ENCODE results near the gene ATP11C. TPM values are rescaled to one million over a fixed set of nuclear protein-coding genes. Genes with fewer than 3 reads are reported as not detected.

Gene ATP11C
- total and polyA plus RNA-seq, 4 donors: 5.3 to 32.1 (median 23.3) TPM

DNA sequence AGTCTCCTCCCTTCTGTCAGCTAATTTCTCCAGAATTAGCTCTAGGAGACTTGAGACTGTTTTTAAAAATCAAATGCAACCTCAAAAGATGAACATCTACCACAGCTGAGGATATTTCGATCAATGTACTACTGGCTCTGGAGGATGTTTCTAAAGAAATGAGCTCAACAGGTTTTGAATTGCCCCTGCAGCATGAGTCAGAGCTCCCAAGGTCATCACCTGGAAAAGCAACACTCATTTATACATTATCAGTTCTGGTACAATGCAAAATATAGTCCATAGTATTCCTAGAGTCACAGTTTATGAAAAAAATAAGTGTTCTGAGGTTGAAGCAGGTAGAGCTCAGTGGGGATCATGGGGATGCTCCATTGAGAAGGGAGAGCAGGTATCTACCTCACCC lies 174.0 kb downstream of the ATP11C start:
- Histone ChIP-seq H3K4me3 (ENCODE audit: low read length in 2 of 2) (no peak overlapping the region), H3K27ac (ENCODE audit: low read depth in 1 of 2, low read length in 2 of 2) (no peak overlapping the region), H3K27me3 (ENCODE audit: control insufficient read depth in 1 of 2, insufficient read depth in 2 of 2, low read length in 1 of 2) (no peaks in the 10 kb centered on the region), H3K36me3 (ENCODE audit: control insufficient read depth in 1 of 2, insufficient read depth in 2 of 2, low read length in 1 of 2) (no peaks in the 10 kb centered on the region), H3K9me3 (ENCODE audit: control insufficient read depth, low read length) (no peaks in the 10 kb centered on the region), H3K4me1 (ENCODE audit: control insufficient read depth in 1 of 2, insufficient read depth in 2 of 2, low read length in 2 of 2) (no peaks in the 10 kb centered on the region)
- ATAC-seq (ENCODE audit: low FRiP score) (no peak), DNase-seq (no peak)
- WGBS, 2 donors: 94% methylated on average over 1 of the region's 1 CpG
- intact Hi-C loops (cut with DNase I): no loop called here

- Histone ChIP-seq H3K27ac (ENCODE audit: low read depth in 1 of 2, low read length in 2 of 2) (no peak overlapping the region), H3K9me3 (ENCODE audit: control insufficient read depth, low read length) (no peaks in the 10 kb centered on the region), H3K27me3 (ENCODE audit: control insufficient read depth in 1 of 2, insufficient read depth in 2 of 2, low read length in 1 of 2) (no peaks in the 10 kb centered on the region), H3K4me1 (ENCODE audit: control insufficient read depth in 1 of 2, insufficient read depth in 2 of 2, low read length in 2 of 2) (no peaks in the 10 kb centered on the region), H3K4me3 (ENCODE audit: low read length in 2 of 2) (no peak overlapping the region), H3K36me3 (ENCODE audit: control insufficient read depth in 1 of 2, insufficient read depth in 2 of 2, low read length in 1 of 2) (no peaks in the 10 kb centered on the region)
- intact Hi-C loops (cut with DNase I): no loop called here
- DNase-seq: no peak
- WGBS, 2 donors: 66 to 82% methylated on average over 4 of the region's 4 CpGs
- no peak for ATAC-seq (ENCODE audit: low FRiP score)
Observed at GRCh38 chrX:139758250-139758649, 174.6 kb downstream of the ATP11C start.

GRCh38 chrX:139751053-139751452 lies 181.8 kb downstream of the ATP11C start:
- WGBS, 2 donors: 60 to 83% methylated on average over 3 of the region's 3 CpGs
- DNase-seq (no peak), ATAC-seq (ENCODE audit: low FRiP score) (no peak)
- H3K4me1 ChIP-seq (ENCODE audit: control insufficient read depth in 1 of 2, insufficient read depth in 2 of 2, low read length in 2 of 2): no peaks in the 10 kb centered on the region
- H3K27me3 ChIP-seq (ENCODE audit: control insufficient read depth in 1 of 2, insufficient read depth in 2 of 2, low read length in 1 of 2): no peaks in the 10 kb centered on the region
- H3K9me3 ChIP-seq (ENCODE audit: control insufficient read depth, low read length): no peaks in the 10 kb centered on the region
- no peak overlapping the region for H3K4me3 ChIP-seq (ENCODE audit: low read length in 2 of 2)
- peaks cover 0 to 1% of the 10 kb centered on the region in 2 donors for H3K36me3 ChIP-seq (ENCODE audit: control insufficient read depth in 1 of 2, insufficient read depth in 2 of 2, low read length in 1 of 2)
- intact Hi-C loops (cut with DNase I): no loop called here
- no peak overlapping the region for H3K27ac ChIP-seq (ENCODE audit: low read depth in 1 of 2, low read length in 2 of 2)

GRCh38 chrX:139750390-139750789 lies 182.5 kb downstream of the ATP11C start:
- Histone ChIP-seq H3K27ac (ENCODE audit: low read depth in 1 of 2, low read length in 2 of 2) (no peak overlapping the region), H3K9me3 (ENCODE audit: control insufficient read depth, low read length) (no peaks in the 10 kb centered on the region), H3K36me3 (ENCODE audit: control insufficient read depth in 1 of 2, insufficient read depth in 2 of 2, low read length in 1 of 2) (peaks cover 0 to 1% of the 10 kb centered on the region in 2 donors), H3K4me1 (ENCODE audit: control insufficient read depth in 1 of 2, insufficient read depth in 2 of 2, low read length in 2 of 2) (no peaks in the 10 kb centered on the region), H3K27me3 (ENCODE audit: control insufficient read depth in 1 of 2, insufficient read depth in 2 of 2, low read length in 1 of 2) (no peaks in the 10 kb centered on the region), H3K4me3 (ENCODE audit: low read length in 2 of 2) (no peak overlapping the region)
- DNase-seq (no peak), ATAC-seq (ENCODE audit: low FRiP score) (no peak)
- intact Hi-C loops (cut with DNase I): no loop called here

DNA sequence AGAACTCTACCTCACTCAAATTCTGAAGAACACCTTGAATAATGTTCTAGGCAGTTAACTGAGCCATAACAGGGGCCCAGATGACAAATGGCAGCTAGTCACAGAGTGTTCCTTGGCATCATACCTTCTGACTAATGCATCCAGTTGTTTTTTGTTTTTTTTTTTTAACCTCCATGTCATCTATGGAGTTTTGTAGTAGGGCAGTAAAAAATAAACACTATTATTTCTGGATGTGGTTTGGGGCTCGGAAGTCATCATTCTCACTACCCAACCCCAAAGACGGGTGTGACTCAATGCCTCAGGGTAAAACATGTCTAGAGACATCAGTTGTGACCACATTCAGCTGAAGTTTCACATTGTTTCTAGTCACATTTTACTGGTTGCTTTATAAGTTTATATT lies 193.7 kb downstream of the ATP11C start:
- WGBS, 2 donors: 5 to 28% methylated on average over 2 of the region's 2 CpGs
- DNase-seq (no peak), ATAC-seq (ENCODE audit: low FRiP score) (no peak)
- Histone ChIP-seq H3K4me3 (ENCODE audit: low read length in 2 of 2) (no peak overlapping the region), H3K27ac (ENCODE audit: low read depth in 1 of 2, low read length in 2 of 2) (no peak overlapping the region), H3K36me3 (ENCODE audit: control insufficient read depth in 1 of 2, insufficient read depth in 2 of 2, low read length in 1 of 2) (no peaks in the 10 kb centered on the region), H3K4me1 (ENCODE audit: control insufficient read depth in 1 of 2, insufficient read depth in 2 of 2, low read length in 2 of 2) (no peaks in the 10 kb centered on the region), H3K9me3 (ENCODE audit: control insufficient read depth, low read length) (no peaks in the 10 kb centered on the region), H3K27me3 (ENCODE audit: control insufficient read depth in 1 of 2, insufficient read depth in 2 of 2, low read length in 1 of 2) (no peaks in the 10 kb centered on the region)
- intact Hi-C loops (cut with DNase I): no loop called here

- Histone ChIP-seq H3K9me3 (ENCODE audit: control insufficient read depth, low read length) (no peaks in the 10 kb centered on the region), H3K4me1 (ENCODE audit: control insufficient read depth in 1 of 2, insufficient read depth in 2 of 2, low read length in 2 of 2) (no peaks in the 10 kb centered on the region), H3K27me3 (ENCODE audit: control insufficient read depth in 1 of 2, insufficient read depth in 2 of 2, low read length in 1 of 2) (no peaks in the 10 kb centered on the region), H3K27ac (ENCODE audit: low read depth in 1 of 2, low read length in 2 of 2) (no peak overlapping the region), H3K4me3 (ENCODE audit: low read length in 2 of 2) (no peak overlapping the region), H3K36me3 (ENCODE audit: control insufficient read depth in 1 of 2, insufficient read depth in 2 of 2, low read length in 1 of 2) (no peaks in the 10 kb centered on the region)
- intact Hi-C loops (cut with DNase I): no loop called here
- no peak for ATAC-seq (ENCODE audit: low FRiP score)
- no peak for DNase-seq
Observed at GRCh38 chrX:139738581-139738980, 194.3 kb downstream of the ATP11C start.

DNA sequence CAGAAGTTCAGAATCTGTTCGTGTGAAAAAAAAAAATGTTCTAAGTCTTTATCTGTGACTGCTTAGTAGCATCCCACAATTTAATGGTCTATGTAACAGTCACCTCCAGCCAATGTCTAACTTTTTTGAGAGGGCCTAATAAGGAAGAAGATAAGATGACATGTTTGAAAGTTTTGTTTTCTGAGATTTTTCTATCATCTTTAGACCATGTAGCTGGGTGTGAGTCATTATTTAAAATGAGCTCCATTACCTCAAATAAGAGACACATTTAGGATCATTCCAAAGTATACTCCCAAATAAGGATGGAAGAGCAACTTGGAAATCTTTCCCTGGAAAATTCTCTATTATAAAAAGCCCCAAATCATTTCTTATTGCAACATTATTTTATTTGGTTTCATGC lies 196.7 kb downstream of the ATP11C start:
- H3K4me1 ChIP-seq (ENCODE audit: control insufficient read depth in 1 of 2, insufficient read depth in 2 of 2, low read length in 2 of 2): no peaks in the 10 kb centered on the region
- intact Hi-C loops (cut with DNase I): no loop called here

DNA sequence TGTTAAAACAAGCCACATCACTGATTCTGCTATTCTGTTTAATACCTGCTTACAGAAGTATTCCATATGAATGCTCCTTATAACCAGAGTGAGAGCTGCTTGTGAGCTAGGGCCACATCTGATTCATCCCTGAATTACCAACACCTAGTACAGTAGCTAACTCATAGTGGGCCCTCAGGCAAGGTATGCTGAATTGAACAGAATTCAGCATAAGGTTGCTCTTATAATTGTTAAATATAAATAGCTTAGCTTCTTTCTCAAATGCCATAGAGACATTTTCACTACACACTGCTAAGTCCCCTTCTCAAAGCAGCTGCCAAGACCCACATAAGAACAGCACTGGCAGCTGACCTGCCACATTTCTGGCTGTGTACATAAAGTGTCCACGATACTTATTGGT lies 197.9 kb downstream of the ATP11C start:
- no peak for ATAC-seq (ENCODE audit: low FRiP score)
- Histone ChIP-seq H3K36me3 (ENCODE audit: control insufficient read depth in 1 of 2, insufficient read depth in 2 of 2, low read length in 1 of 2) (no peaks in the 10 kb centered on the region), H3K4me3 (ENCODE audit: low read length in 2 of 2) (no peak overlapping the region), H3K4me1 (ENCODE audit: control insufficient read depth in 1 of 2, insufficient read depth in 2 of 2, low read length in 2 of 2) (no peaks in the 10 kb centered on the region), H3K27me3 (ENCODE audit: control insufficient read depth in 1 of 2, insufficient read depth in 2 of 2, low read length in 1 of 2) (no peaks in the 10 kb centered on the region), H3K9me3 (ENCODE audit: control insufficient read depth, low read length) (no peaks in the 10 kb centered on the region), H3K27ac (ENCODE audit: low read depth in 1 of 2, low read length in 2 of 2) (no peak overlapping the region)
- DNase-seq: no peak
- 69 to 71% methylated on average over 1 of the region's 1 CpG for WGBS, 2 donors
- intact Hi-C loops (cut with DNase I): no loop called here

More for the DNA sequence above, 196.7 kb downstream of the ATP11C start:
- H3K27me3 ChIP-seq (ENCODE audit: control insufficient read depth in 1 of 2, insufficient read depth in 2 of 2, low read length in 1 of 2): no peaks in the 10 kb centered on the region
- 50 to 91% methylated on average over 1 of the region's 1 CpG for WGBS, 2 donors
- no peaks in the 10 kb centered on the region for H3K9me3 ChIP-seq (ENCODE audit: control insufficient read depth, low read length)
- DNase-seq (no peak), ATAC-seq (ENCODE audit: low FRiP score) (no peak)
- no peak overlapping the region for H3K4me3 ChIP-seq (ENCODE audit: low read length in 2 of 2)
- no peak overlapping the region for H3K27ac ChIP-seq (ENCODE audit: low read depth in 1 of 2, low read length in 2 of 2)
- no peaks in the 10 kb centered on the region for H3K36me3 ChIP-seq (ENCODE audit: control insufficient read depth in 1 of 2, insufficient read depth in 2 of 2, low read length in 1 of 2)

GRCh38 chrX:139725720-139726119 lies 207.1 kb downstream of the ATP11C start:
- WGBS, 2 donors: 93 to 96% methylated on average over 1 of the region's 1 CpG
- no peak overlapping the region for H3K27ac ChIP-seq (ENCODE audit: low read depth in 1 of 2, low read length in 2 of 2)
- no peaks in the 10 kb centered on the region for H3K27me3 ChIP-seq (ENCODE audit: control insufficient read depth in 1 of 2, insufficient read depth in 2 of 2, low read length in 1 of 2)
- DNase-seq (no peak), ATAC-seq (ENCODE audit: low FRiP score) (no peak)
- no peaks in the 10 kb centered on the region for H3K4me1 ChIP-seq (ENCODE audit: control insufficient read depth in 1 of 2, insufficient read depth in 2 of 2, low read length in 2 of 2)
- no peaks in the 10 kb centered on the region for H3K36me3 ChIP-seq (ENCODE audit: control insufficient read depth in 1 of 2, insufficient read depth in 2 of 2, low read length in 1 of 2)
- intact Hi-C loops (cut with DNase I): no loop called here
- H3K4me3 ChIP-seq (ENCODE audit: low read length in 2 of 2): no peak overlapping the region
- H3K9me3 ChIP-seq (ENCODE audit: control insufficient read depth, low read length): no peaks in the 10 kb centered on the region

All from aorta (tissue), 5 donors.